Measurements from ENCODE around the gene KPNA6. TPM values are rescaled to one million over a fixed set of nuclear protein-coding genes. Genes with fewer than 3 reads are reported as not detected.

Gene KPNA6
- total and polyA plus RNA-seq, 2 of the 13 experiments (the other 11 are each of a cell fraction or from before 2014, with no cell fraction given), result 22.0 to 47.5 TPM

DNA sequence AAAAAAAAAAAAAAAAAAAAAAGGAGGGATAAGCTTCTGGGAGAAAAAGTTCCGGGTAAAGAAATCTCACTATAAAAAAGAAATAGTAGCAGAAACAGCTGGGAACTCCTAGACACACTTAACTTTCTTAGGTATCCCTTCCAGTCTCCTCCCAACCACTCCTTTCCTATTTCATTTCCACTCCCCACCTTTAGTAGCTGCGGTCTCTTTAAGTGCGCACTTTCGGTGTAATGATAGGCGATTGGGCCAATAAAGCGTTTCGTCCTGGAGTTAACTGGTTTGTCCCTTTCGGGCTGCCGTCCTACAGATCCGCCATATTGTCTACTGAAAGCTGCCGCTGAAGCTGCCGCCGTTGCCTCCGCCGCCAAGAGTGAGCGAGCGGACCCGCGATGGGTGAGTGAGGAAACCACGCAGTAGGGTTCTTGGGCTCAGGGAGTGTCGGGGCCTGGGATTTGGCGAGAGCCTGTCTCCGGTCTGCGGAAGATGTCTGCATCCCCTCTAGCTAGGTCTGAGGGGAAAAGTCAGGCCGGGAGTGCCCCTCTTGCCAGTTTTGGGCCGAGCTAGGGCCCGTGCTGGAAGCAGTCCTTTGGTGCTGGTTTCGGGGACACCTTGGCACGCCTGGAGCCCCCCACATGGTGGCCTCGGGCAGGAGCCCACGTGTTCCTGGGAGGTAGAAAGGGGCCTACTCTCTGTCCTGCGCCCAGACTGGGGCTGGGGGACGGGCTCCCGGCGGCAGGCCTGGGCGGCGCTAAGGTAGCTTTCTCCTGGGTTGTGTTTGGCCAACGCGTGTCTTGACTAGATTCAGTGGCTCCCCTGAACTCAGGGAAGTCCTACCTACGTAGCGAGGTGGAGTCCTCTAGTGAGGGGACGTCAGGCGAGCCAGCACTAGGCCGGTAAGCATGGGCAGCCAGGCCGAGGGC lies at the start of gene KPNA6 (continued):
- no peak; the same call in 1 of the 2 replicates for TF ChIP-seq ZBTB34 (CRISPR knock-in tag; IDR thresholded peaks at IDR 0.05)
- TF ChIP-seq PHF8 (CRISPR knock-in tag; IDR thresholded peaks at IDR 0.05), result peak; percentile 93
- TF ChIP-seq ZNF75D (CRISPR knock-in tag; IDR thresholded peaks at IDR 0.05; ENCODE audit: borderline replicate concordance), result no peak
- TF ChIP-seq HIVEP1 (CRISPR knock-in tag; IDR thresholded peaks at IDR 0.05), result peak; percentile 89
- TF ChIP-seq ZNF326 (CRISPR knock-in tag; IDR thresholded peaks at IDR 0.05; ENCODE audit: borderline replicate concordance), result no peak
- peak; percentile 19; the same call in 1 of the 2 replicates for TF ChIP-seq HBP1 (CRISPR knock-in tag; IDR thresholded peaks at IDR 0.05; ENCODE audit: low read depth)
- TF ChIP-seq NCOA2 (CRISPR knock-in tag; IDR thresholded peaks at IDR 0.05), result peak; percentile 28; the same call in 1 of the 2 replicates
- no peak for TF ChIP-seq ETV6 (CRISPR knock-in tag; conservative IDR thresholded peaks at IDR 0.05)
- no peak for TF ChIP-seq FOXM1 (CRISPR knock-in tag; IDR thresholded peaks at IDR 0.05)
- peak; percentile 45 for TF ChIP-seq AGO2 (optimal IDR thresholded peaks at IDR 0.05; ENCODE audit: low read depth, low read length)
- no peak for TF ChIP-seq DNMT3B (CRISPR knock-in tag; conservative IDR thresholded peaks at IDR 0.05)
- TF ChIP-seq, protein P1, sequence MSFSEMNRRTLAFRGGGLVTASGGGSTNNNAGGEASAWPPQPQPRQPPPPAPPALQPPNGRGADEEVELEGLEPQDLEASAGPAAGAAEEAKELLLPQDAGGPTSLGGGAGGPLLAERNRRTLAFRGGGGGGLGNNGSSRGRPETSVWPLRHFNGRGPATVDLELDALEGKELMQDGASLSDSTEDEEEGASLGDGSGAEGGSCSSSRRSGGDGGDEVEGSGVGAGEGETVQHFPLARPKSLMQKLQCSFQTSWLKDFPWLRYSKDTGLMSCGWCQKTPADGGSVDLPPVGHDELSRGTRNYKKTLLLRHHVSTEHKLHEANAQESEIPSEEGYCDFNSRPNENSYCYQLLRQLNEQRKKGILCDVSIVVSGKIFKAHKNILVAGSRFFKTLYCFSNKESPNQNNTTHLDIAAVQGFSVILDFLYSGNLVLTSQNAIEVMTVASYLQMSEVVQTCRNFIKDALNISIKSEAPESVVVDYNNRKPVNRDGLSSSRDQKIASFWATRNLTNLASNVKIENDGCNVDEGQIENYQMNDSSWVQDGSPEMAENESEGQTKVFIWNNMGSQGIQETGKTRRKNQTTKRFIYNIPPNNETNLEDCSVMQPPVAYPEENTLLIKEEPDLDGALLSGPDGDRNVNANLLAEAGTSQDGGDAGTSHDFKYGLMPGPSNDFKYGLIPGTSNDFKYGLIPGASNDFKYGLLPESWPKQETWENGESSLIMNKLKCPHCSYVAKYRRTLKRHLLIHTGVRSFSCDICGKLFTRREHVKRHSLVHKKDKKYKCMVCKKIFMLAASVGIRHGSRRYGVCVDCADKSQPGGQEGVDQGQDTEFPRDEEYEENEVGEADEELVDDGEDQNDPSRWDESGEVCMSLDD (CRISPR knock-in tag; IDR thresholded peaks at IDR 0.05; ENCODE audit: borderline replicate concordance), result peak; percentile 62; the same call in 1 of the 2 replicates
- TF ChIP-seq, protein P2, sequence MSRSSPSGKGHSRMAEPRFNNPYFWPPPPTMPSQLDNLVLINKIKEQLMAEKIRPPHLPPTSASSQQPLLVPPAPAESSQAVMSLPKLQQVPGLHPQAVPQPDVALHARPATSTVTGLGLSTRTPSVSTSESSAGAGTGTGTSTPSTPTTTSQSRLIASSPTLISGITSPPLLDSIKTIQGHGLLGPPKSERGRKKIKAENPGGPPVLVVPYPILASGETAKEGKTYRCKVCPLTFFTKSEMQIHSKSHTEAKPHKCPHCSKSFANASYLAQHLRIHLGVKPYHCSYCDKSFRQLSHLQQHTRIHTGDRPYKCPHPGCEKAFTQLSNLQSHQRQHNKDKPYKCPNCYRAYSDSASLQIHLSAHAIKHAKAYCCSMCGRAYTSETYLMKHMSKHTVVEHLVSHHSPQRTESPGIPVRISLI (CRISPR knock-in tag; IDR thresholded peaks at IDR 0.05; ENCODE audit: borderline replicate concordance), result peak; percentile 38; the same call in 1 of the 2 replicates
- TF ChIP-seq ZNF883 (CRISPR knock-in tag; IDR thresholded peaks at IDR 0.05; ENCODE audit: not compliant biosample characterization), result peak; percentile 77
- TF ChIP-seq BRF2 (CRISPR knock-in tag; IDR thresholded peaks at IDR 0.05), result no peak
- 0 out of 2 replicates have a peak, but pooled peaks have one; percentile 34 for TF ChIP-seq ZNF567 (CRISPR knock-in tag; IDR thresholded peaks at IDR 0.05; ENCODE audit: borderline replicate concordance)
